Stimulated activated CD4-positive, alpha-beta T cell treated with anti-CD3 and anti-CD28 coated beads, Interleukin-2, amount 100 ng/mL, for 24 hours (primary cell): ENCODE measurements around the gene VPS26B.
"Not testable (repeated sequence)": the region's sequence is repeated elsewhere in the genome, so short reads cannot be mapped to it uniquely, and the experiment has no call there.

Experiments
- DNase-seq, 2 donors: peaks; one replicate each; pipeline ENCODE4 v3.0.0-alpha.2; 2020

VPS26B gene

DNA sequence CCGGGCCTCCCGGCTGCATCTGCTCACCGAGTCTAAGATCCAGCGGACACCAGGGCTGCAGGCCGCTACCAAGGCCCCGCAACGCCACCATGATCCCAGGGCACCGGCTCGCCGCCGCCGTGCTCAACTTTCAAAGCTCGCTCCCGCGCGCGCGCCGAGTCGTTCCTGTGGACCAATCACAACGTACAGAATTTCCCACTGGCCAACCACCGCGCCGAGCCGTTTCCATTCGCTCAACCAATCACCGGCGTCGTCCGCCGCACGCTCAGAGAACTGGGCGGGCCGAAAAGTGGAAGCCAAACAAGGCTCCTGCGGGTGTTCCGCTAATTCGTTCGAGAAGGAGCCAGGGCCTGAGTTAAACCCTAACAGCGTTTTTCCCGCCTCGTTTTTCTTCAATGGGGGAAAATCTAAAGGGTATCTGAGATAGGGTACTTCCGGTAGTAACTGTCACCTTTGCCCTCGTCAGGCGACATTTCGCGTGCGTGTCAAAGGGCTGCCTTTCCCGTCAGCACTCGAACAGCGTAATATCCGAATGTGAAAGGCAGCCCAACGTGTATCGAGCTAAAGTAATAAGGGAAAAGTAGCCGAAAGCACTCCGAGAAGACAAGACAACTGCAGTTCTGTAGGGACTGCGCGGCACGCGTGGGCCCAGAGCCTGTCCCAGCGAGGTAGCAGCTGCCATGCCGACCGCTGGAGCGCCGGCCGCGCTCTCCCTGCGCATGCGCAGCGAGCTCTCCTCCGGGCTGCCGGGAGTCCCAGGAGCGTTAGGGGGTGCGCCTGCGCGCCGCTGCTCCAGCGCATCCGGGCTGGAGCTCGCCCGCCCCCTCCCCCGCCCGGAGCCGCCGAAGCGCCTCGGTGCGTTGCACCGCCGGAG, at the start of gene VPS26B, which contains the start of gene NCAPD3:
Gene VPS26B (plus strand): TSS at position 836 of the 874 bp plus-strand sequence. CDS start 452 bp downstream, outside the sequence.
Gene NCAPD3 (minus strand): TSS at position 132 of the 874 bp plus-strand sequence. CDS start 41 bp downstream, at position 91.
- DNase-seq: peak; percentile 96 to 97

DNA sequence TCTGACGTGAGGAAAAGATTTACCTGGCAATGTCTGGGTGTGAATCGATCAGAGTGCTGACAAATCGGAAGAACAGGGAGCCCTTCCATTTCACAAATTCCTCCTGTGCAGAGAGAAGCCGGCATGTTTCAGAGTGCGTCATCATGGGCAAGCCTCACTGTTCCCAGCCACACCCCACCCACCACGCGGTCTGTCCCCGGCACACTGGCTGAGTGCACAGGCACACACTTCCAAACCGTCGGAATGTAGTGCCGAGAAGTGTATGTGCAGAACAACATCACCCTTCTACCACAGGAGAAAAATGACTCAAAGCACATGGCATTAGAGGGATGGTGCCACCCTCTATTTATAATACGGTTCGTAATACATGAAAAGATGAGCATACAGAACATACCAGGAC, 48.2 kb upstream of the VPS26B start:
- no peak for DNase-seq

DNA sequence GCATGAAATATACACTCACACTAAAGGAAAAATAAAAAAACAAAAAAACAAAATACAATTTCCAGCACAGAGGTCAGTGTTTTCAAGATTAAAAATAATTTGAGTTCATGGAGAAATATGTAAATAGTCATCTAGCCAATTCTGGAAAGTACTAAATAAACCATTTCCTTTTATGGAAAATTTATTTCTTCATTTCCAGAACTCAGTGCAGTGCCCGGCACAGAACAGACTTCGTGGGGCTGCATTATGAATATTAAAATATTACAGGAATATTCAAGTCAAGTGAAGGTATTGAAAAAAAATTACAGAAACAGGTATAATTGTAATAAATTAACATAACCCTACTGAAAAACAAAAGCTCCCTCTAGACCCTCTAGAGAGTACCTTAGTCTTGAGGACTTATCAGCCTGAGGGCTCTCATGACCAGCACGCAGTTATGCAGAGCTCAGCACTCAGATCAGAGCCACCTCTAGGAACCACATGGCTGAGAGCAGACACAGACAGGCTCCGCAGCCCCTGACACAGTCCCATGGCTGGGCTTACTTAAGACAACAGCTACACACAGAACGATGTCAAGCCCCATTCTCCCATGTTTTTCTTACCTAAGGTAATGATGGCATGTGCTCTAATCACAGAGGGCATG, 46.3 kb upstream of the VPS26B start:
- no peak for DNase-seq

DNA sequence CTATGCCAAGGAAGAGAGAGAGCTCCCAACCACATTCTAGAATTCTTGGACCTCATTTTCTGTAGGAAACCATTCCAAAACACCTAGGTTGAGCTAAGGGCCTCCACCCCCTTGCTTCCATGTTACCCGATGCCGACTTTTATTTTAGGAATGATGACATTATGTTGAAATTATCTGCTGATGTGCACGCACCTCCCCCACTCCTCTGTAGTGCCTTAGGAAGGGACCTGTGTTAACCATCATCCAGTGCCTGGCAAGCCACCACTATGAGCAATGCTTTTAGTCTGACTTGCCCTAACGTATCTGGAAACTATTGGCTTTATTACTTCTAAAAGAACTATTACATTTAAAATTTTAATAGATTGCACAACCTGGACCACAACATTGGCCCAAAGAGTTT, 42.8 kb upstream of the VPS26B start:
- no peak for DNase-seq

DNA sequence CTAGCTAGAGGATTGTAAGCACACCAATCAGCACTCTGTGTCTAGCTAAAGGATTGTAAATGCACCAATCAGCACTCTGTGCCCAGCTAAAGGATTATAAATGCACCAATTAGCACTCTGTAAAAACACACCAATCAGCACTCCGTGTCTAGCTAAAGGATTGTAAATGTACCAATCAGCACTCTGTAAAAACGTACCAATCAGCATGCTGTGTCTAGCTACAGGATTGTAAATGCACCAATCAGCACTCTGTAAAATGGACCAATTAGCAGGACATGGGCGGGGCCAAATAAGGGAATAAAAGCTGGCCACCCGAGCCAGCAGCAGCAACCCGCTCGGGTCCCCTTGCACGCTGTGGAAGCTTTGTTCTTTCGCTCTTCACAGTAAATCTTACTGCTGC, 36.4 kb upstream of the VPS26B start:
- DNase-seq: not testable (repeated sequence)

DNA sequence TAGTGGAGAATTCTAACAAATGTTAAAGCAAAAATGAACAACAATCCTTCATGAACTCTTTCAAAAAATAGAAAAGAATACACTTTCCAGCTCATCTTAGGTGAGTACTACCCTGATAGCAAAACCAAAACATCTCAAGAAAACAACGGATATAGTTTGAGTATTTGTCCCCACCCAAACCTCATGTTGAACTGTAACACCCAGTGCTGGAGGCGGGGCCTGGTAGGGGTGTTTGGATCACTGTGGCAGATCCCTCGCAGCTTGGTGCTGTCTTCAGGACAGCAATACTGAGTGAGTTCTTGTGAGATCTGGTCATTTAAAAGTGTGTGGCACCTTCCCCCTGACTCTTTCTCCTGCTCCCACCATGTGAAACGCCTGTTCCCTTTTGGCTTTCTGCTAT, 27.7 kb upstream of the VPS26B start:
- DNase-seq: no peak

DNA sequence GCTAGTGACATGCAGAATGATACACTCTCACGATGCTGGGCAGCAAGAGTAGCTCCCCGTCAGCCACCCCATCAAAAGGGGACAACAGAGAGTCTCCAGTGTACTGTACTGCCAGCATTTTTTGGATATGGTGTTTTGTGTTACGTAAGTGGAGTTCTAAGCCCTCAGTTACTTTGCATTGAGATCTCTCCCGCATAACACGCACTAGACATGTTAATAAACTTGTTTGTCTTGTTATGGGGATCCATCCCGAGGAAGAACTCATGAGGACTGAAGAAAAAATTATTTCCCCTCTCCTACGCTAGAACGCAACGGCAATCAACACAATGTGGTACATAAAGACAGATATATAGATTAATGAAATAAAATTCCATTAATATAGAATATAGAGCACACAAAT, 24.9 kb upstream of the VPS26B start:
- DNase-seq: no peak

DNA sequence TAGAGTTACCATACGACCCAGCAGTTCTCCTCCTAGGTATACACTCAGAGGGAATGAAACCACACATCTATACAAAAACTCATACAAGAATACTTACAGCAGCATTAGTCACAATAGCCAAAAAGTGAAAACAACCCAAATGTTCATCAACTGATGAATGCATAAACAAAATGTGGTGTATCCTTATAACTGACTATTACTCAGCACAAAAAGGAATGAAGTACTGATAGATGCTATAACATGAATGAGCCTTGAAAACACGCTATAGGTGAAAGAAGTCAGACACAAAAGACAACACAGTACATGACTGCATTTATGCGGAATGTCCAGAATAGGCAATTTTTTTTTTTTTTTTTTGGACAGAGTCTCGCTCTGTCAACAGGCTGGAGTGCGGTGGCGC, 23.8 kb upstream of the VPS26B start:
- DNase-seq: no peak

DNA sequence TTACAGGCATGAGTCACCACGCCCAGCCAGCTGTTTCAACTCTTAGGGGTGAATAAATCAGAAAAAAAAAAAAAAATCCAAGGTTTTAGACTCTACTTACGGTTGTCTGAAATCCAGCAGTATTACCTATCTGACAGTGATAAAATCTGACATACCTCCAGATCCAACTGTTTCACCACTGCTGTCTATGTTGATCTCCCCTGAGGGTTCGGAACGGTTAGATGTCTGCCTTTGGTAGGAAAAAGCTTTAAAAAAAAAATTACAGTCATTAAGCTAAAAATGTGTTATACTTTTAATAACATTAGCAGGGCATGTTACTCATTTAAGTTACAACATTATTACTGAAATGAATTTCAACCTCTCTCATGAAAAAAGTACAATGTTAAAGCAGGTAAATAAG, 21.8 kb upstream of the VPS26B start:
- no peak for DNase-seq

DNA sequence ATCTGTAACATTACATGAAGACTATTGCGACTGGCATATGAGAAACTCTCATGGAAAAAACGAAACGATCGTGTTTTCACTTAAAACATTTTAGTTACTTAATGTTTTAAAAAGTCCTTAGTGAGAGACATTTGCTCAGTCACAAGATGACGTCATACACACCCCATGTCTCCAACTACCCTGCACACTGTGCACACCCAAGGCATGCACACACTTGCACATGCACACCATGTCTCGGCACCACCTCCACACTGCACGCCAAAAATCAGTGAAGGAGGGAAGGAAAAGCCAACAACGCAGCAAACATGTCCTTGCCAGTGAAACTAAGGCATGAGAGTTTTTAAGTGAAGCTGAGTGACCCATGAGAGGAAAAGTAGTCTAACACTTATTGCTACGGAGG, 18.7 kb upstream of the VPS26B start:
- DNase-seq: no peak

DNA sequence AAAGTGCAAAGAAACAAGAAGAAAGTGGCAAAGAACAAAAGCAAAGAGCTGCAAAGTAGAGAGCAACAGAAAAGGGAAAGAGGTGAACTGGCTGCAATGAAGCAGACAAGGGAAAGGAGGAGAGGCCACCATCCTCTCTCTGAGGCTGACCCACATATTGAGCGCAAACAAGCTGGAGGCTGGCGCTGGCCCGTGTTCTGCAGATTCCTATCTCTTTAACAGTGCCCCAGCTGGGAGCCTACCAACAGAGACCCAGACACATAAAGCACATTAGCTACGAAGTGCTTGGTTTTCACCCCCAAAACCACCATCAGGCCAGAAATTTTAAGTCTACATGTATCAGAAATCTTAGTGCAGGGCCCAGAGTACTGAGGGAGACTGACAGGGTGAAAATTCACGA, 18.3 kb upstream of the VPS26B start:
- no peak for DNase-seq

DNA sequence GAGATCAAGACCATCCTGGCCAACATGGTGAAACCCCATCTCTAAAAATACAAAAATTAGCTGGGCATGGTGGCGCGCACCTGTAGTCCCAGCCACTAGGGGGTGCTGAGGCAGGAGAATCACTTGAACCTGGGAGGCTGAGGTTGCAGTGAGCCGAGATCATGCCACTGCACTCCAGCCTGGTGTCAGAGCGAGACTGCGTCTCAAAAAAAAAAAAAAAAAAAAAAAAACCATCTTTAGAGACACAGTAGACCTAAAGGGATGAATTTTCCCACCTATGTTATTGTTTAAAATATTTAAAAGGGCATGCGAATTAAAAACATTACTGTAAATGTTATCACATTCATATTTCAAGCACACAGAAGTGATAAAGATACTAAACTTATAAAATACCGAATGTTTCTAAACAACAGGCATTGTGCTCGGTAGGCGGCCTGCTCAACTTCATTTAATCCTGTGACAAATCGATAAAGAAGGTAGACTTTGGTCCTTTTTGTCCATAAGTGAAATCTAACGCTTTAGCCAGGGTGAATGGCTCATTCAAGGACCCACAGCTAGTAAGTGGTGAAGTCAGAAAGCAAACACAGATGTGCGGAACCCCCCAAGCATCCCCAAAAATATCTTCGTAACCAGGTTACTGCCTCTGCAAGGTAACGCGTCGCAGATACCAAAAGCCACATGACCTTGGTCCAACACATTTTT, 16.8 kb upstream of the VPS26B start:
- DNase-seq: peak; percentile 69

DNA sequence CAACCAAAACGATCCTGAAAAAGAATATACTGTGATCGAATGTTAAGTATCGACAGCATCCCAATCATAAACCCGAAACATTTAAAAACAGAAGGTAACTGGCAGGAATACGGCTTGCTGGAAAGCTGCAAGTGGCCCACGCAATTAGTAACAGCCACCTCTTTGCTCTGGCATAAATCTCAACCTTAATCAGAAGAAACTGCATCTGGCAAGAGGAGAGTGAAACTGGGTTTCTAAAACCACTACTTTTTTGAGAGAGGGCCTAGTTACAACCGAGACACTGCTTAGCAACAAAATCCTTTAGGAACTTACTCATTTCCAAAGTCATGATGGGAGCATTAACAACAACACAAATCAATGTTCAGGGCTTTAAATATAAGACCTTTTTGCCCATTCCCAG, 8.6 kb upstream of the VPS26B start:
- no peak for DNase-seq

DNA sequence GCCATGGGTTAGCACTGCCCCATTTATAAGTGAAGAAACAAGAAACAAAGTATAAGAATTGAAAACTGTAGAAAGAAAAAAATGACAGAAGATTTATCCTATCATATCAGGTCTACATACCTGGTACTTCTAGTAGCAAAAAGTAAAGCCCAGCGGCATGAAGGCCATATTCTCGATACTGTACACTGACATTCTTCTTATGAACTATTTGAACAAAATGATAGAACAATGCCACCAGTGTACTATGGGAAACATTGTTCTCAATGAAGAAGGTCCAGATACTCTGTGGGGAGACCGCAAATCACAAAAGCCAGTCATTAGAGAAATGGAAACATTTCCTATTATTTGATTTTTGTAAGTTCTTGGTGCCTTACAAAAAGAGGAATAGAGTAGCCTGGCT, 7.7 kb upstream of the VPS26B start:
- DNase-seq: no peak

DNA sequence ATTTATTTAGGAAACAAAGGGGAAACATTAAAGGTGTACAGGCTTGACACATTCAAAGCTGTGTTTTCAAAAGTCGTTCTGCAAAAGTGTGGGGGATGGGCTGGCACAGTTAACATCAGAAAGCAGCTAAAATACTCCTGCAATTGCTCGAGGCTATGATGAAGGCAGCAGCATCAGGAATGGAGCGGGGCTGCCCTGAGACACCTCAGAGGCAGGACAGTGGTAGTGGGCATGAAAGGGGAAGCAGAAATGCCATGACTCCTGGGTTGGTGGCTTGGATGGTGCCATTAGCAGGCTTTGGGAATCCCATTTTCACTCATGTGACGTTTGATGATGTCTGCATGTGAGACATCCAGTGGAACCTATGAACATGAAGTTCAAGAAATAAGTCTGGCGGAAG, 1.4 kb upstream of the VPS26B start:
- peak in 1 of 2 donors; percentile 23 for DNase-seq

DNA sequence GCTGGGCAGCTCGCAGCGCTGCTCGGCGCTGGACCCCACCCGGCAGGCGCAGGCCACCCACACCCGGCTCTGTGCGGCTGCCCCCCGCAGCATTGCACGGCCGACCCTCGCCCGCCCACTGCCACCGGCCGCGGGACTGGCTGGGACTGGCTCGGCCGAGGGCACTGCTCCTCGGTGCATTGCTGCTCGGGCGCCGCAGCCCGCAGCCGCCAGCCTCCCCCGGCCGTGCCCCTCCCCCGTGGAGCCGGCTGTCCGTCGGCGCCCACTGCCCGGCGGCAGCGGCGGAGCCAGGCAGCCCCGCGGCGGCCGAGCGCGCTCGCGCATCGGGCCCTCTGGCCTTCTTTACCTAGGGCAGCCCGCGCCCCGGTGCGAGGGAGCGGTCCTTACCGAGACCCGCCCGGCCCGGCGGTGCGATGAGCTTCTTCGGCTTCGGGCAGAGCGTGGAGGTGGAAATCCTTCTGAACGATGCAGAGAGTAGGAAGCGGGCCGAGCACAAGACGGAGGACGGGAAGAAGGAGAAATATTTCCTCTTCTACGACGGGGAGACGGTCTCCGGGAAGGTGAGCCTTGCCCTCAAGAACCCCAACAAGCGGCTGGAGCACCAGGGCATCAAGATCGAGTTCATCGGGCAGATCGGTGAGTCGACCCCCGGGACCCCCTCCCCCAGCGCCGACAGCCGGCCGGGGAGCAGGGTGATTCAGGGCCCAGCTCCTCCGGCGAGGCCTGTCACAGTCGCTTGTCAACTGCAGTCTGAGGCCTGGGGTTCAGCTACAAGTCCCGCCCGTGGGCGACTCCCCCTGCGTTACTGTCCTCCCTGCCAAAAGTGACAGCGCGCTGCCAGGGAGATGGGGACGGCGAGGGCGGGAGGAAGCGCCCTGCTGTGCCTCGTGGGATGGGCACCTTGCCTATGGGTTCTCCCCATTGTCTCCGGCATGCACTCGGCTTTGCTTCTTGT, 516 bp downstream of the VPS26B start:
- peak; percentile 68 to 73 for DNase-seq

DNA sequence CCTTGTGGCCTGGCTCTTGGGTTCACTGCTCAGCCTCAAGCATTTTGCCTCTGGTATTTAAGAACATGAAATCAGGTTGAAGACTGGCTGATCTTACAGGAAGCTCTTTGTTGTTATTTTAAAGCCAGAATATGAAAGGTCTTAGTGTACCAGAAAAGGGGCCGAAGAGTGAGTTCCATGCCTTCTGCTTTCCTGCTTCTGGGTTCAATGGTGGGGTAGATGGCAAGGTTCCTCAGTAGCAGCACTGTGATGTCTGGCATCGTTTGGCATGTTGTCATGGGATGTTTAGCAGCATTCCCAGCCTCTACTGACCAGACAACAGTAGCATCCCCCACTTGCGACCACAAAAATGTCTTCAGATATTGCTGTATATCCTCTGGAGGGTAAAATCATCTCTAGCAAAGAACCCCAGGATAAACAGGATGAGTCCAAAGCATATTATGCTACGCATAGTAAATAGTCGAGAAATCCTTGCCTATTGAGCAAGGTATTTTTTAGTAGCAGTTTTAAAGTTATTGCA, 2.4 kb downstream of the VPS26B start:
- no peak for DNase-seq

DNA sequence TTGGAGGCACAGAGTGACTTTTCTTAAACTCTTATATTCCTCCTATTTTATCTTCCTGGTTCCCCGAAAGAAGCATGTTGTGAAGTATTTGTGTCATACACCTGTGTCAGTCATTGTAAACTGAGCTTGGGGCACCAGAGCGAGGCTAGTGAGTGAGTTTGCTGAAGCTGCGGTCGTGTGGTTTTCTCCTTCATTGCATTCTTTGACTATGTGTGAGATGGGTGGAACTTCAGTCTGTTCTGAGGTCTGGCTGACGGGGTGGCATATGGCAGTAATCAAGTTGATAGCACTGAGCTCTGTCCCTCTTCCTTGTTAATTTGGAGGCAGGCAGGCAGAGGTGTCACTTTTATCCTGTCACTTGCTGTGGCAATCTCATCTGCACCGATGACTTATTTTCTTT, 4.2 kb downstream of the VPS26B start:
- peak in 1 of 2 donors; percentile 20 for DNase-seq

DNA sequence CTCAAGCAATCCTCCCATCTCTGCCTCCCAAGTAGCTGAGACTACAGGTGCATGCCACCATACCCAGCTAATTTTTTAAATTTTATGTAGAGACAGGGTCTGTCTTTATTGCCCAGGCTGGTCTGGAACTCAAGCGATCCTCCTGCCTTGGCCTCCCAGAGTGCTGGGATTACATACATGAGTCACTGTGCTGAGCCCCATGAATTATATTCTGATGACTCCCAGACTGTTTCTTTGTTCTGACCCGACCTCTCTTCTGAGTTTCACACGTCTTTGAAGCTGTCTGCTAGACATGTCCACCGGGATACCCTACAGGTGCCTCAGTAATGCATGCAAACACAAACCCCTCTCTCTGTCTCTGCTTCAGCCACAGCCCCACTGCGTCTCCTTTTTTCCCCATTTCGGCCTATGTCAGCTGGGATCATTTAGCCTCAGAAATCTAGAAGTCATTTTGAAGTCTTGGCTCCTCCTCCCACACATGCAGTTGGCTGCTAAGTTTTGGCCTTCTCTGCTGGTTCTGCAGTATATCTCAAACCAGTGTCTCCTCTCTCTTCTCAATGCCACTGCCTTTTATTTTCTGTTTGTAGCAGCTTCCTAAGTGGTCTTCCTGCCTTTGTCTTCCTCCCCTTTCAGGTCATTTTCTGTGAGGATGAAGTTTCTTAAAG, 4.8 kb downstream of the VPS26B start:
- DNase-seq: no peak

DNA sequence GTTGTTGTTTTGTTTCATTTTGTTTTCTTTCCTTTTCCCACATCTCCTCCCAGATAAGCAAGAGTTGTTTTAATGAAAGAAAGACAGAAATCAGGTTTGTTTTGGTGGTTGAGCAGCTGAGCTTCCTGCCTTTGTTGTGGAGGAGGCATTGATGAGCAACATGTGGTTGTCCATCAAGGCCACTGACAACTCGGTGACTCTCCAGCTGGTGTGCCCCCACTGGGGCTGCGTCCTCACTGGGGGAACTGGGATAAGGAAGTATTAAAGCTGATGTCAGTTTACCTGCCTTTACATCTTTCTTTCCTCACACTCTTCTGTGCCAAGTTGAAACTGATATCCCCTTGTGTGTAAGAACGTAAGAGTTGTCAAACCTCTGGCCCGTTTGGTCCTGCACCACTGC, 5.9 kb downstream of the VPS26B start:
- no peak for DNase-seq

DNA sequence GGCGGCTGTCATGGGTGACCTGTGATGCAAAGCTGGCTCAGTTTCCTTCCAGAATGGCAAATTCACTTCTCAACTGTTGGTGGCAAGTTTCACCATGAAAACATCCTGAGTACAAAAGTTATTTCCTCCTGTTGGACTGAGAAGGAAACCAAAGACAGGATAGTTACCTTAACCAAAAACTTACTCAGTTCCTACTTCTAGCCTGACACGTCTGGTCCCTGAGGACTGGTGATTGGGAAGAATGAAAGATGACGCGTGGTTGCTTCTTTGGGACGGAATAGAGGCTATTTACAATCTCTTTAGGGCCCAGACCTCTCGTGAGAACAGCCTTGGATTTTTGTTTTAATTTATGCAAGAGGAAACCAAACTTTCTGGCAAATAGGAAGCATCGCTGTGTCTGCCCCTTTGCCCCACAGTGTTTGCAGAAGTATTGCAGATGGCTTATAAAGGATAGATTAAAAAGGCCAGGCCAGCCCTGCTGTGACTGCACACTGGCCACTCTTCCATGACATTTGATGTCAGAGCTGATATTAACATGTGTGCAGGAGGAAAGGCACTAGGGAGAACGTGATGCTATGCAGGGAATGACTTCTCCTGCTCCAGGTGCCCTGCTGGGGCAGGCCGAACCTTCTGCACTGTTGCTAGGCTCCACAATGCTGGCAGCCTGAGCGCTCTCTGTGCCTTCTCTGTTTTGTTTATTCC, 7.6 kb downstream of the VPS26B start:
- no peak for DNase-seq
